PC-3 (cell line): ENCODE data around the gene PEPD.

ENCODE experiments used
- EZH2phosphoT487 ChIP-seq: fragments of 300-600 bp; sonication (generic); IDR thresholded peaks from 2 replicates; pipeline ENCODE4 v1.6.1; 2018; ENCODE audit warnings: mild to moderate bottlenecking, antibody characterized with exemption, low read length, borderline replicate concordance
- TF ChIP-seq, protein P1 (sequence below): fragments of 300-600 bp; sonication (generic); conservative IDR thresholded peaks from 2 replicates; pipeline ENCODE4 v1.5.1; 2017; ENCODE audit warnings: antibody characterized with exemption, low read depth, mild to moderate bottlenecking, low read length

DNA sequence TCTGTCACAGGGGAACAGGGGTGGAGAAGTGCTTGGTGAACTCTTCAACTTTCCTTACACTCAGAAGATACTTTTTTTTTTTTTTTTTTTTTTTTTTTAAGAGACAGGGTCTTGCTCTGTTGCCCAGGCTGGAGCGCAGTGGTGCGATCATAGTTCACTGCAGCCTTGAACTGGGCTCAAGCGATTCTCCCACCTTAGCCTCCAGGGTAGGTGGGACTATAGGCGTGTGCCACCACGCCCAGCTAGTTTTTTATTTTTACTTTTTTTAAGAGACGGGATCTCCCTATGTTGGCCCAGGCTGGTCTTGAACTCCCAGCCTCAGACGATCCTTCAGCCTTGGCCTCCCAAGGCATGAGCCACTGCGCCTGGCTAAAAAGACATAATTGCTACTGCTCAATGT, 136.6 kb downstream of the PEPD start:
- TF ChIP-seq, protein P1, sequence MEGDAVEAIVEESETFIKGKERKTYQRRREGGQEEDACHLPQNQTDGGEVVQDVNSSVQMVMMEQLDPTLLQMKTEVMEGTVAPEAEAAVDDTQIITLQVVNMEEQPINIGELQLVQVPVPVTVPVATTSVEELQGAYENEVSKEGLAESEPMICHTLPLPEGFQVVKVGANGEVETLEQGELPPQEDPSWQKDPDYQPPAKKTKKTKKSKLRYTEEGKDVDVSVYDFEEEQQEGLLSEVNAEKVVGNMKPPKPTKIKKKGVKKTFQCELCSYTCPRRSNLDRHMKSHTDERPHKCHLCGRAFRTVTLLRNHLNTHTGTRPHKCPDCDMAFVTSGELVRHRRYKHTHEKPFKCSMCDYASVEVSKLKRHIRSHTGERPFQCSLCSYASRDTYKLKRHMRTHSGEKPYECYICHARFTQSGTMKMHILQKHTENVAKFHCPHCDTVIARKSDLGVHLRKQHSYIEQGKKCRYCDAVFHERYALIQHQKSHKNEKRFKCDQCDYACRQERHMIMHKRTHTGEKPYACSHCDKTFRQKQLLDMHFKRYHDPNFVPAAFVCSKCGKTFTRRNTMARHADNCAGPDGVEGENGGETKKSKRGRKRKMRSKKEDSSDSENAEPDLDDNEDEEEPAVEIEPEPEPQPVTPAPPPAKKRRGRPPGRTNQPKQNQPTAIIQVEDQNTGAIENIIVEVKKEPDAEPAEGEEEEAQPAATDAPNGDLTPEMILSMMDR = no peak
- TF ChIP-seq EZH2phosphoT487 = no peak
